NCI-H1930 (cell line): ENCODE data around the gene BCAS3.
A peak's percentile ranks its signal among the peaks of the same experiment; 100 is the strongest.
"Not testable (repeated sequence)": the region's sequence is repeated elsewhere in the genome, so short reads cannot be mapped to it uniquely, and the experiment has no call there.

Source experiments
- DNase-seq, 2 experiments: peaks; one replicate each; lab custom pipeline; 2025; lab: John Stamatoyannopoulos, UW

BCAS3 gene

GRCh38 chr17:60677308-60678117 lies at the start of gene BCAS3:
TSS of gene BCAS3 (plus strand) at chr17:60677851.
- DNase-seq = peak; percentile 98 to 99

- no peak for DNase-seq
Measured at GRCh38 chr17:60628252-60628889, 49.3 kb upstream of the BCAS3 start.

GRCh38 chr17:60629120-60629519 lies 48.5 kb upstream of the BCAS3 start:
- no peak for DNase-seq

GRCh38 chr17:60630352-60630751 lies 47.3 kb upstream of the BCAS3 start:
- DNase-seq = no peak

- DNase-seq = no peak
Measured at GRCh38 chr17:60631119-60631518, 46.5 kb upstream of the BCAS3 start.

GRCh38 chr17:60637683-60638082 lies 40.0 kb upstream of the BCAS3 start:
- no peak for DNase-seq

- DNase-seq = no peak
Measured at GRCh38 chr17:60639019-60639330, 38.7 kb upstream of the BCAS3 start.

- DNase-seq = no peak
Measured at GRCh38 chr17:60640503-60640902, 37.1 kb upstream of the BCAS3 start.

GRCh38 chr17:60641126-60641525 lies 36.5 kb upstream of the BCAS3 start:
- DNase-seq = no peak

- peak; percentile 59 to 80 for DNase-seq
Measured at GRCh38 chr17:60641810-60642220, 35.8 kb upstream of the BCAS3 start.

- DNase-seq = no peak
Measured at GRCh38 chr17:60645918-60646523, 31.6 kb upstream of the BCAS3 start.

GRCh38 chr17:60646701-60647100 lies 30.9 kb upstream of the BCAS3 start:
- DNase-seq = no peak

GRCh38 chr17:60647705-60648104 lies 29.9 kb upstream of the BCAS3 start:
- DNase-seq = no peak

GRCh38 chr17:60652454-60653247 lies 25.0 kb upstream of the BCAS3 start:
- no peak for DNase-seq

GRCh38 chr17:60653569-60653968 lies 24.1 kb upstream of the BCAS3 start:
- no peak for DNase-seq

- DNase-seq = no peak
Measured at GRCh38 chr17:60656499-60656898, 21.2 kb upstream of the BCAS3 start.

GRCh38 chr17:60659156-60659555 lies 18.5 kb upstream of the BCAS3 start:
- DNase-seq = no peak

GRCh38 chr17:60661489-60661888 lies 16.2 kb upstream of the BCAS3 start:
- no peak for DNase-seq

GRCh38 chr17:60664022-60664421 lies 13.6 kb upstream of the BCAS3 start:
- DNase-seq = no peak

GRCh38 chr17:60665602-60666001 lies 12.0 kb upstream of the BCAS3 start:
- DNase-seq = no peak

GRCh38 chr17:60668741-60669140 lies 8.9 kb upstream of the BCAS3 start:
- DNase-seq = not testable (repeated sequence)

GRCh38 chr17:60671482-60671881 lies 6.2 kb upstream of the BCAS3 start:
- DNase-seq = no peak
